H1 (cell line): ENCODE data around the gene IQCE. TPM values are rescaled to one million over a fixed set of nuclear protein-coding genes. Genes with fewer than 3 reads are reported as not detected.

Source experiments
- CTCF ChIA-PET: fragments of 300-600 bp; sonication (Branson Sonifier 250); formaldehyde crosslinking; loops from one replicate; lab custom pipeline; 2021; ENCODE audit not compliant: partially characterized antibody; lab: Charles Lee
- POLR2A ChIA-PET: fragments of 300-600 bp; sonication (Branson Sonifier 250); formaldehyde crosslinking; loops from one replicate; lab custom pipeline; 2021; ENCODE audit warnings: inconsistent platforms; ENCODE audit not compliant: partially characterized antibody; lab: Charles Lee
- DNase-seq, 2 experiments: peaks; one replicate each; pipeline versions ENCODE4 v3.0.0 to v3.0.0-alpha.2; 2010 to 2022; ENCODE audit warnings: low spot score in 2 of 2, low read depth in 1 of 2, mixed read lengths in 1 of 2
- FAIRE-seq: peaks from 2 replicates; lab custom pipeline; 2011; peaks lifted over from hg19 to GRCh38; lab: Jason Lieb, UNC
- H2AFZ ChIP-seq: 2 replicates; pipeline ENCODE4 v1.8.1; 2012; ENCODE audit warnings: low read length, inconsistent platforms
- H2AK5ac ChIP-seq: 2 replicates; pipeline ENCODE4 v1.6.1; 2013; ENCODE audit warnings: low read depth, low read length
- H2BK120ac ChIP-seq: replicated peaks from 2 replicates; pipeline ENCODE3; 2013; ENCODE audit warnings: low read depth, low read length, inconsistent platforms
- H2BK12ac ChIP-seq: 2 replicates; pipeline ENCODE4 v1.6.1; 2013; ENCODE audit warnings: low read depth, low read length
- H2BK15ac ChIP-seq: 2 replicates; pipeline ENCODE4 v1.6.1; 2013; ENCODE audit warnings: low read length
- H2BK20ac ChIP-seq: 2 replicates; pipeline ENCODE4 v1.6.1; 2013; ENCODE audit warnings: low read length
- H2BK5ac ChIP-seq: 2 replicates; pipeline ENCODE4 v1.6.1; 2013; ENCODE audit warnings: low read depth, low read length
- H3K14ac ChIP-seq: 2 replicates; pipeline ENCODE4 v1.6.1; 2013; ENCODE audit warnings: inconsistent platforms; ENCODE audit not compliant: insufficient read length
- H3K18ac ChIP-seq: 2 replicates; pipeline ENCODE4 v1.6.1; 2013; ENCODE audit warnings: low read length; ENCODE audit errors: extremely low read depth
- H3K23ac ChIP-seq: 2 replicates; pipeline ENCODE4 v1.6.1; 2013; ENCODE audit warnings: inconsistent platforms; ENCODE audit not compliant: insufficient read length
- H3K23me2 ChIP-seq: 2 replicates; pipeline ENCODE4 v1.6.1; 2013; ENCODE audit warnings: low read depth, low read length
- H3K27ac ChIP-seq: 2 replicates; pipeline ENCODE4 v1.6.1; 2011; ENCODE audit warnings: low read depth, low read length, inconsistent platforms
- H3K27me3 ChIP-seq, 4 experiments: replicated peaks in 1 of 4; 1 replicate in 1 of 4; 2 replicates in 3 of 4; pipeline versions ENCODE4 v1.6.1 to v1.8.1; 2011 to 2013; ENCODE audit warnings: low read length in 3 of 4, mild to moderate bottlenecking in 3 of 4, inconsistent platforms in 2 of 4, mixed read lengths in 2 of 4, moderate library complexity in 1 of 4; ENCODE audit not compliant: control insufficient read depth in 3 of 4, insufficient read depth in 3 of 4; ENCODE audit errors: extremely low read depth in 1 of 4
- H3K36me3 ChIP-seq, 4 experiments: 2 replicates each; pipeline versions ENCODE4 v1.6.1 to v1.8.1; 2011 to 2013; ENCODE audit warnings: mild to moderate bottlenecking in 4 of 4, low read length in 3 of 4, moderate library complexity in 2 of 4, control low read depth in 1 of 4, inconsistent platforms in 1 of 4; ENCODE audit not compliant: insufficient read depth in 4 of 4, control insufficient read depth in 2 of 4
- H3K4ac ChIP-seq: replicated peaks from 2 replicates; pipeline ENCODE3; 2013; ENCODE audit warnings: low read length, low read depth, mixed read lengths, inconsistent platforms; ENCODE audit not compliant: insufficient read length
- H3K4me1 ChIP-seq, 4 experiments: replicated peaks in 1 of 4; 1 replicate in 1 of 4; 2 replicates in 3 of 4; pipeline versions ENCODE4 v1.6.1 to v1.8.1; 2011 to 2013; ENCODE audit warnings: low read length in 3 of 4, inconsistent platforms in 2 of 4, mixed read lengths in 1 of 4; ENCODE audit not compliant: insufficient read depth in 4 of 4, control insufficient read depth in 3 of 4
- H3K4me2 ChIP-seq, 2 experiments: 2 replicates each; pipeline versions ENCODE4 v1.6.1 to v1.8.1; 2011 to 2013; ENCODE audit warnings: low read depth in 2 of 2, low read length in 2 of 2, control low read depth in 1 of 2, inconsistent platforms in 1 of 2, mild to moderate bottlenecking in 1 of 2; ENCODE audit not compliant: insufficient read depth in 1 of 2
- H3K4me3 ChIP-seq, 4 experiments: fragments of 200-600, 300-600 bp in 1 of 4; sonication (generic), shearing (Covaris generic), sonication (Bioruptor Twin) in 1 of 4; 2 replicates each; pipeline versions ENCODE4 v1.5.1 to v1.8.1; 2011 to 2016; ENCODE audit warnings: low read length in 4 of 4, low read depth in 3 of 4, control low read depth in 2 of 4, inconsistent platforms in 2 of 4, mild to moderate bottlenecking in 2 of 4, mixed read lengths in 1 of 4, moderate library complexity in 1 of 4; ENCODE audit not compliant: insufficient read depth in 2 of 4; ENCODE audit errors: extremely low read depth in 1 of 4
- H3K56ac ChIP-seq: replicated peaks from 2 replicates; pipeline ENCODE3; 2013; ENCODE audit warnings: low read depth, mild to moderate bottlenecking, mixed read lengths, low read length, inconsistent platforms; ENCODE audit not compliant: insufficient read length
- H3K79me1 ChIP-seq: 2 replicates; pipeline ENCODE4 v1.6.1; 2013; ENCODE audit warnings: low read depth, low read length, control low read depth
- H3K79me2 ChIP-seq, 2 experiments: 2 replicates each; pipeline versions ENCODE4 v1.6.1 to v1.8.1; 2012 to 2013; ENCODE audit warnings: low read length in 2 of 2, mild to moderate bottlenecking in 2 of 2, inconsistent platforms in 1 of 2; ENCODE audit not compliant: insufficient read depth in 2 of 2, control insufficient read depth in 1 of 2
- H3K9ac ChIP-seq, 4 experiments: replicated peaks in 1 of 4; 1 replicate in 1 of 4; 2 replicates in 3 of 4; pipeline versions ENCODE4 v1.6.1 to v1.8.1; 2011 to 2013; ENCODE audit warnings: low read depth in 3 of 4, low read length in 3 of 4, control low read depth in 2 of 4, mild to moderate bottlenecking in 2 of 4, moderate library complexity in 2 of 4, inconsistent platforms in 1 of 4; ENCODE audit errors: extremely low read depth in 1 of 4
- H3K9me3 ChIP-seq, 2 experiments: 2 replicates each; pipeline versions ENCODE4 v1.6.1 to v1.8.1; 2012 to 2013; ENCODE audit warnings: mild to moderate bottlenecking in 2 of 2, moderate library complexity in 2 of 2, control low read depth in 1 of 2, inconsistent platforms in 1 of 2, low read depth in 1 of 2, low read length in 1 of 2, mixed read lengths in 1 of 2; ENCODE audit not compliant: insufficient read depth in 2 of 2
- H4K20me1 ChIP-seq, 2 experiments: replicated peaks in 1 of 2; 2 replicates each; pipeline versions ENCODE3 to v1.8.1; 2011 to 2013; ENCODE audit warnings: inconsistent platforms in 2 of 2, low read length in 2 of 2, mild to moderate bottlenecking in 1 of 2; ENCODE audit not compliant: insufficient read depth in 2 of 2, control insufficient read depth in 1 of 2
- H4K5ac ChIP-seq: 2 replicates; pipeline ENCODE4 v1.6.1; 2013; ENCODE audit warnings: low read length, low read depth, mixed read lengths, inconsistent platforms; ENCODE audit not compliant: insufficient read length
- H4K8ac ChIP-seq: 2 replicates; pipeline ENCODE4 v1.8.0; 2013; ENCODE audit warnings: mild to moderate bottlenecking, moderate library complexity, low read length, inconsistent platforms; ENCODE audit not compliant: insufficient read depth; ENCODE audit errors: extremely low read depth
- H4K91ac ChIP-seq: replicated peaks from 2 replicates; pipeline ENCODE3; 2013; ENCODE audit warnings: low read length, mixed read lengths, inconsistent platforms; ENCODE audit not compliant: insufficient read length
- BRCA1 ChIP-seq: IDR thresholded peaks from 2 replicates; pipeline ENCODE4 v1.6.1; 2012; ENCODE audit warnings: low read depth, low read length, improper control_type of control experiment
- CEBPB ChIP-seq: IDR thresholded peaks from 2 replicates; pipeline ENCODE4 v1.6.1; 2012; ENCODE audit warnings: low read depth, low read length
- CTCF ChIP-seq, 3 experiments: IDR thresholded peaks; 1 replicate in 2 of 3; 2 replicates in 1 of 3; pipeline versions ENCODE4 v1.5.1 to v1.6.1; 2011; ENCODE audit warnings: low read length in 3 of 3, mild to moderate bottlenecking in 3 of 3, inconsistent platforms in 2 of 3, low read depth in 1 of 3, moderate library complexity in 1 of 3; ENCODE audit not compliant: insufficient read depth in 1 of 3; ENCODE audit errors: control extremely low read depth in 1 of 3
- GABPA ChIP-seq: IDR thresholded peaks from 2 replicates; pipeline ENCODE4 v1.6.1; 2011; ENCODE audit warnings: mild to moderate bottlenecking, low read length, moderate library complexity, borderline replicate concordance; ENCODE audit not compliant: insufficient read depth
- HDAC2 ChIP-seq, 2 experiments: fragments of 300-600 bp in 1 of 2; sonication (generic) in 1 of 2; IDR thresholded peaks; 2 replicates each; pipeline ENCODE4 v1.6.1; 2011 to 2012; ENCODE audit warnings: low read depth in 2 of 2, low read length in 2 of 2, mild to moderate bottlenecking in 2 of 2, moderate library complexity in 2 of 2, borderline replicate concordance in 1 of 2, inconsistent platforms in 1 of 2
- JUND ChIP-seq: IDR thresholded peaks from 2 replicates; pipeline ENCODE4 v1.6.1; 2011; ENCODE audit warnings: mild to moderate bottlenecking, improper control_type of control experiment, low read length
- RBBP5 ChIP-seq: IDR thresholded peaks from 2 replicates; pipeline ENCODE4 v1.7.1; 2012; ENCODE audit warnings: low read depth, mild to moderate bottlenecking, inconsistent platforms, low read length, moderate library complexity, borderline replicate concordance
- TCF12 ChIP-seq: IDR thresholded peaks from 2 replicates; pipeline ENCODE4 v1.6.1; 2011; ENCODE audit warnings: low read depth, mild to moderate bottlenecking, low read length
- USF2 ChIP-seq: IDR thresholded peaks from 2 replicates; pipeline ENCODE4 v1.6.1; 2011; ENCODE audit warnings: low read length, improper control_type of control experiment
- ZNF274 ChIP-seq: IDR thresholded peaks from 2 replicates; pipeline ENCODE4 v1.7.0; 2012; ENCODE audit warnings: low read length, borderline replicate concordance; ENCODE audit errors: extremely low read depth
- WGBS, 2 experiments: shearing (Covaris generic) in 1 of 2; methylation state at CpG; one replicate each; pipeline versions ENCODE4 v1.1.6 to v1.1.7; 2013 to 2015; ENCODE audit warnings: low lambda C conversion rate in 2 of 2, mixed read lengths in 2 of 2, inconsistent platforms in 1 of 2, low coverage in 1 of 2, missing lambda C conversion rate in 1 of 2; ENCODE audit not compliant: insufficient replicate concordance in 2 of 2, insufficient coverage in 1 of 2, insufficient read length in 1 of 2; ENCODE audit errors: extremely low coverage in 1 of 2, missing lambda C conversion rate in 1 of 2; 5-methylcytosine and 5-hydroxymethylcytosine counted together
- polyA plus RNA-seq, 7 experiments: library from polyadenylated mRNA; depleted of rRNA in 3 of 7; stranded (reverse) in 5 of 7; unstranded in 2 of 7; fragments of >200 nt in 5 of 7; fragments of 200-250 nt in 2 of 7; gene quantifications; 1 replicate in 5 of 7; 2 replicates in 1 of 7; 4 replicates in 1 of 7; pipeline versions ENCODE4 v1.2.1 to v1.2.3, GENCODE V29; 2011 to 2013; ENCODE audit warnings: missing spikeins in 2 of 7, mixed read lengths in 2 of 7
- total RNA-seq: library from RNA; stranded (reverse); fragmentation: NEBNext Ultra II Directional; extraction: Animal tissue kit (Norgen Biotek cat#: 25700); gene quantifications from 2 replicates; pipeline ENCODE4 v1.2.1, GENCODE V29; 2021

The IQCE gene
- total and polyA plus RNA-seq, 2 of the 8 experiments (the other 6 are each of a cell fraction or from before 2014, with no cell fraction given) = 2.2 to 4.9 TPM

- Histone ChIP-seq H3K23me2 (no peaks in the 10 kb centered on the region; the same call in 1 of the 2 replicates), H3K79me1 (no peaks in the 10 kb centered on the region), H3K27me3 (no peaks in the 10 kb centered on the region), H3K4me1 (peaks cover 0 to 4% (median 2%) of the 10 kb centered on the region in 4 experiments; a peak in 3 of 7 replicates), H3K18ac (no peak overlapping the region), H4K8ac (no peak overlapping the region), H2BK12ac (no peak overlapping the region), H3K27ac (no peak overlapping the region), H3K4me2 (no peak overlapping the region), H2AFZ (no peak overlapping the region), H4K91ac (no peak overlapping the region), H2AK5ac (no peak overlapping the region), H2BK120ac (no peak overlapping the region), H3K14ac (no peak overlapping the region), H4K5ac (no peak overlapping the region), H3K23ac (no peak overlapping the region), H3K79me2 (no peaks in the 10 kb centered on the region), H3K4ac (no peak overlapping the region), H3K36me3 (no peaks in the 10 kb centered on the region), H4K20me1 (peaks cover 0 to 2% of the 10 kb centered on the region in 2 experiments), H3K4me3 (no peak overlapping the region), H3K9ac (no peak overlapping the region), H2BK20ac (no peak overlapping the region), H3K56ac (no peak overlapping the region), H2BK5ac (no peak overlapping the region), H3K9me3 (no peaks in the 10 kb centered on the region), H2BK15ac (no peak overlapping the region)
- FAIRE-seq (no peak), DNase-seq (no peak)
- POLR2A ChIA-PET = no interaction called here
- CTCF ChIA-PET = interaction anchor here (1.0 kb wide), 1 partner anchor 30 kb away, joined by 3 read pairs; no protein-coding TSS in a partner anchor
- 94% methylated on average over 11 of the region's 11 CpGs; no CpG with 5 or more reads in 1 of the 2 experiments for WGBS, 2 experiments
- TF ChIP-seq CTCF (IDR thresholded peaks at IDR 0.05; ENCODE audit: control extremely low read depth in 1 of 3, insufficient read depth in 1 of 3, low read depth in 1 of 3, low read length in 3 of 3) (no peak), ZNF274 (no peak), RBBP5 (no peak), GABPA (no peak), TCF12 (no peak), JUND (no peak), HDAC2 (IDR thresholded peaks at IDR 0.05; ENCODE audit: borderline replicate concordance in 1 of 2, low read depth in 2 of 2, low read length in 2 of 2) (no peak), BRCA1 (no peak), CEBPB (no peak), USF2 (no peak)
These were observed 21.9 kb downstream of the IQCE start for GRCh38 chr7:2580636-2581035.
